ENCODE data around the gene SMPD3.

The SMPD3 gene

DNA sequence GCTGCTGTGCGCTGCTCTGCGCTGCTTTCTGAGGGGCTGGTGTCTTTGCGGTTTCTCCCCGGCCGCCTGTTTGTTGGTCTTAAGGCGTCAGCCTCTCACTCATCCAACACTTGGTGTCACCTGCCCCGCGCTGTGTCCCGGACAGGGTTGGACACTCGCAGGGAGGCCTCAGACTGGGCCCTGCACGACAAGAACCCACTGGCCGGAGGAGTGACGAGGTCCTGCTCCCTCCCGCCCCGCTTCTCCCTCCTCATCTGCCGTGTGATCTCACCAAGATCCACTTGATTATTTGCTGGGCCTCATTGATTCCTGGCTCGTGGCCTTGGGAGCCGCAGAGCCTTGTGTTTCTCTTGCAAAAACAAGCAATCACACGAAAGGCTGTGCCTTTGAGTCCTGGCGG lies 80.9 kb downstream of the SMPD3 start:
- no peak for DNase-seq

- DNase-seq: no peak
Measured at GRCh38 chr16:68367030-68367429, 81.3 kb downstream of the SMPD3 start.

DNA sequence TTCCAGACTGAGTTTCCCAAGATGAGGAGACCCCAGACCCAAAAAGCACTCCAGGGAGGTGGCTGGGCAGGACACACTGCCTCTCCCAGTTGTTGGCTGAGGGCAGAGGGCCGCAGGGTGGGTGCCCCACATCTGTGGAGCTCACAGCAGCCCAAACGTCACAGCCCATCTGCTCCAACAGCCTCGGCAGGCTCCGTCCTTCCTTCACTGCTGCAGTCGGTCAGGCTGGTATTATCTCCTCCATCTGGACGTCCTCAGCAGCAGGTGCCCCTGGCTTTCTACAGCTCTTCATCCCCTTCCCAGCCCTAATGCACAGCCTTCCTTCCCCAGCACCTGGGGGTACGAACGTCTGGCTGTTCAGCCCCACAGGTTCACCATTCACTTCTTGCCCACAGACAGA lies 82.2 kb downstream of the SMPD3 start:
- no peak for DNase-seq

DNA sequence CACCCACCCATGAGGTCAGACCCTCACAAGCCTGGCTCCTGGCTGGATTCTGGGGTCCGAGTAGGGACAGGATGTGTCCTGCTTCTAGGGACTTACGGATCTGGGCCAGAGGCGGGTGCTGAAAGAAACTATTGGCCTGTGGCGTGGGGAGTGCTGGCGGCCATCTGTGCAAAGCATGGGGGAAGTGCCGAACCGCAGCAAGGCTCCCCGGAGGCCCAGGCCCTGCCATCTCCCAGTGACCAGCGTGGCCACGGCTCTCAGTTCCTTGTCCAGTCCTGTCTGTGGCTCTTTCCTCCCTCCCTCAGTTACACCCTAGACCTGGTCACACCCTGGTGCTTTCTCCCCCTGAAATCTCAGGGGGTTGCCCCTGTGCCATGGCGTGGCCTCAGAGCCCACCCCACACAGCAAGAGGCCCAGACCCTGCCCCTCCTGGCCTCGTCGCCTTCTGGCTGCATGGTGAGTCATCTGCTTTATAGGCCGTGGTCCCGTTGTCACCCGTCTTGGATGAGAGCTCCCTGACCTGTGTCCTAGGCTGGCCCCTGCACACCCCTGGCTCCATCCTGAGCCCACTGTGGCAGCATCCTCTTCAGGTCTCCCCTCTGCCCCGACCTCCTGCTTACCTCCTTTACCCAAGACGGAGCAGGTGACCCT lies 83.0 kb downstream of the SMPD3 start:
- DNase-seq: no peak

GRCh38 chr16:68364561-68364998 lies 83.7 kb downstream of the SMPD3 start:
- DNase-seq: no peak

DNA sequence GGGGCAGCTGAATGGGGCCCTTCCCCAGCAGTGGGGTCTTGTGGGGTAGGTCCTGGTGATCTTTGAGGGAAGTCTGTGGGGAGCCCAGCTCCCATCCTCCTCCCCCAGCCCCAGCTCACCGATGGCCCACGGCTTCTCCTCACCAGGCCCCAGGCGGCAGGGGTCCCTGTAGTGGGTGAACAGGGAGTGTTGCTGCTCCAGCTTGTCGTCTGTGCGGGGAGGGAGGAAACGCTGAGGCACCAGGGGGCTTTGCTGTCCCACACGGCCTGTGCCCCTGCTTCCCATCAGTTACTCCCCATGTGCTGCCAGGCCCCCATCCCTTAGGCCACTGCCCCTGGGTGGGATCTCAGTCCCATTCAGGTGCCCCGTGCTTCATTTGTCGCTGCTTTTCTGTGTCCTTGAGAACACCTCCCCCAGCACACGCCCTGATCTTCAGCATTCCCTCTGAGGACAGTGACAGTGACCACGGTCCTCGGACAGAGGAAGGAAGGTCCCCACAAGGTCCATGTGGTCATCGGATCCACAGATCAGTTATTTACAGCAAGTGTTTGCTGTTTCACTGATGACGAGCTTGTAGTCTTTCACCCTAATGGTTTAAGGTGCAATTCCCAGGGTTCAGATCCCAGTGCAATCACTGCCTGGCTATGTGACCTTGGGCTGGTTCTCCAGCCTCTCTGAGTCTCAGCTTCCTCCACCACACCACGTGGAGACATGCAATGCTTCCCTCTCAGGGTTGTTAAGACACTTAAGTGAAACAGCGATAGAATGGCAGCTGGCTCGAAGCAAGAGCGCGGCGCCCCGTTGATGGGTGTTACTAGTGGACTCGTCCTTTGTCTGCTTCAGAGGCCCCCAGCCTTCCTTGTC lies 84.4 kb downstream of the SMPD3 start:
- no peak for DNase-seq

DNA sequence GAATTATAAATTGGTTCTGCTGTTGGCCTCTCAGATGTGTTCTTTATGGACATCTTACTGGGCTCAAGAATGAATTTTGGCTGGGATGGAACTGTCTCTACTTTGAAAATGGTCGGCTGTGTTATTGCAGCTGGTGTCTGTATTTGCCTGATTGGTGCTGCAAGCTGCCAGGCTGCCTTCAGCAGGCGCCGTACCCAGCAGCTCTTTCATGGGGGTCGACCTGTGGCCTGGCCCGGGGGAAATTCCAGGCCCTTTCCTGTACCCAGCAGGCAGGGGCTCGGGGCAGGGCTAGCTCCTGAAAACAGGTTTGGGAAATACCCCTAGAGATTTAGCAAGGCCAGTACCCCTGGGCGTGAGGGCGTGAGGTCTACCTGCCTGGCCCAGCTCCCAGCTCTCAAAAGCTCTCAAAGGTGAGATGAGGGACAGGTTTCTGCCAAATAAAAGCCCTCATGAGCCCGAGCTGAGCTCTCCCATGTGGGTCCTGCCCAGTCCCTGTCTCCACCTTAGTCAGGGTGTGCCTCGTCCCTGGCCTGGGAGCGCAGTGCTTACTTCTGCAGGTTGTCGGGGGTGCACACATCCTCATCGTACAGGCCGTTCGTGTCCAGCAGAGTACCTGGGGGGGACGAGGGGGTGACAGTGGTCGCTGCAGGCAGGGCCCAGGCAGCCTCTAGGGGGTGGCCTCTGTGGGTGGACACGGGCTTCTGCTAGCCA lies 85.2 kb downstream of the SMPD3 start:
- no peak for DNase-seq

DNA sequence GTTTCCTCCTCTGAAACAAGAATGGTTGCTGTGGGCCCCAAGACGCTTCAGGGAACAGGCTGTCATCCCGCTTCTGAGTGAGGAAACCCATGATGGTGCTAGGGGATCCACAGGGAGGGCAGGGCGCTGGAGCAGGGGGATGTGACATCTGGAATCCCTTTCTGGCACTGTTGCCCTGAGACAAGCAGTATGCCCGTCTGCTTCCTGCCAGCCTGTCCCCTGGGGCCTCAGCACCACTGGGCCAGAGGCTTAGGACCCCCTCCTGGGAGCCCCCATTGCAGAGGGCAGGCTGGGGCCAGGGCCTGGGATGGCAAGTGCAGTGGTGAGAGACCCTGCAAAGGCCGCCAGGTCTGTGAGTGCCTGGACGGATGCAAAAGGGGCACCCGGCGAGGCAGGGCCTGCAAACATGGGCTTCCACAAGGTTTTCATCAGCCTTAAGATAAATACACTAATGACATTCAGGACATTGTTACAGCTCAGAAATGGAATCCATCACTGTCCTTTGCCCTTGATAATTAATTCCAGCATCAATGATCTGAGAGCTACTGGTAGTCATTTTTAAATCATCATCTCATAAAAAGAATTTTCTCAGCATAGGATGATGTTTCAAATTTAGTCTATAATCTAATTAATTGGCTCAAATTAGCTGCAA lies 85.9 kb downstream of the SMPD3 start:
- no peak for DNase-seq

GRCh38 chr16:68361485-68361884 lies 86.8 kb downstream of the SMPD3 start:
- no peak for DNase-seq

GRCh38 chr16:68360956-68361355 lies 87.4 kb downstream of the SMPD3 start:
- DNase-seq: no peak

DNA sequence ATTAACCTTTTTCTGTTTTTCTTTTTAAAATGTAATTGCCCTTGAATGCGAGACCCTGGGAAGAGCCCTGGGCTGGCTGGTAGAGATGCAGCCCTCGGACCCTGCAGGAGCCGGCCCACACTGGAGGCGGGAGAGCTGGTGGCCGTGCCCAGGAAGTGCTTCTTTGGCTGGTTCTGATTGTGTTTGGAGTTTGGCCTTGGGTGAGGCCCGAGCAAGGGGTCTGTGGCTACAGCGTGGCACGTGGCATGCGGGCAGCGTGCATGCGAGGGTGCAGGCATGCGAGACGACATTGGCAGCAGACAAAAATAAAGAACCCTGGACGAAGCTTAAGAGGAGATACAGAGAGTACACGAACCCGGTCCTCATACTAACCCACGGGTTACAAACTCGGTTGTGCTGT lies 87.8 kb downstream of the SMPD3 start:
- DNase-seq: no peak

DNA sequence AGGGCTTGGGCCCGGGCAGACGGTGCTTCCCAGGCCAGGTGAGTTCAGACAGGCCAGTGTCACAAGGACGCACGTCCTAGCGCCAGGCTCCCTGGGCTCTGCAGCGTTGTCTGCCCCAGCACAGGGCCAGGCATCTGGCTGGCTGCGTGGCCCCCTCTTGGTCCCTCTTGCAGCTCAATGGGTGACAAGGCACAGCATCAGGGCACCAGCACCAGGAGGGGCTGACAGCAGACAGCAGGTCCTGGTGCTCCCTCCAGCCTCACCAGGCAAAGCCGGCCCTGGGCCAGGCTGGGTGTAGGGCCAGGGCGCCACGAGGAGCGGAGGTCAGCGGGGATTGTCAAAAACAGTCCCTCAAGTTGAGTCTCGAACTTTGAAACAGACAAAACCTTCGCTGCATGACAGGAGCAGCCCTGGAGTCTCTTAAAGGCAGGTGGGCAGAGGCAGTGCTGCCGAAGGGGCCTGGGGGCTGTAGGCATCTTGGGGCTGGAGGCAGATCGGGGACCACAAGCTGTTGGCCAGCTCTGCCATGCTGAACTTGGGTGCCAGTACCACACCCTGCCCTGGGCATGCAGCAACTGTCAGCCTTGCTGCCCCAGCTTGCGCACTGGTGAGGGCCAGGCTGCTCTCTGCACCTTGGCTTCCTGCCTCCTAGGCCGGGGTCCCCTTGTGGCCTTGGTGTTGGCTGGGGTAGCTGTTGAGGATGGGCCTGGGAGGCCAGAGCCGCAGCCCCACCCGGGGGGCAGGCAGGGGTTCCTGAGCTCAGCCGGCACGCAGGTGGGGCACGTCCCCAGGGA lies 88.7 kb downstream of the SMPD3 start:
- no peak for DNase-seq

GRCh38 chr16:68358951-68359350 lies 89.4 kb downstream of the SMPD3 start:
- no peak for DNase-seq

DNA sequence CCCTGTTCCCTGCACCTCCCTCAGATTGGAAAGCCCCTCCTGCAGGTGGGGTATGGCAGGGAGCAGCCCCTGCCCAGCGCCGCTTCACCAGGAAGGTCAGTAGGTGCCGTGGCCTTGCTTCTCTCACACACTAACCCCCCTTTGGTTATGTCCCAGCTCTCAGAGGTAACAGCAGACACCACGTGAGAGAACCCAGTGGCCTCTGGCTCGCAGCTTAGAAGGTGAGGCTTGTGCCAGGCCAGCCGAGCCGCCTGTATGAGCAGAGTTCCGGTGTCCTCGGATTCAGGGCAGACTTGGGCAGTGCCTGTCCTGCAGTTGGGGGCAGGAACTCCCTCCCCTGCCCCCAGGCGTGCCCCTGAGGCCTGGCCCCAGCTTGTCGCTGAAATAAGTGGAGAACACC lies 90.4 kb downstream of the SMPD3 start:
- DNase-seq: no peak

DNA sequence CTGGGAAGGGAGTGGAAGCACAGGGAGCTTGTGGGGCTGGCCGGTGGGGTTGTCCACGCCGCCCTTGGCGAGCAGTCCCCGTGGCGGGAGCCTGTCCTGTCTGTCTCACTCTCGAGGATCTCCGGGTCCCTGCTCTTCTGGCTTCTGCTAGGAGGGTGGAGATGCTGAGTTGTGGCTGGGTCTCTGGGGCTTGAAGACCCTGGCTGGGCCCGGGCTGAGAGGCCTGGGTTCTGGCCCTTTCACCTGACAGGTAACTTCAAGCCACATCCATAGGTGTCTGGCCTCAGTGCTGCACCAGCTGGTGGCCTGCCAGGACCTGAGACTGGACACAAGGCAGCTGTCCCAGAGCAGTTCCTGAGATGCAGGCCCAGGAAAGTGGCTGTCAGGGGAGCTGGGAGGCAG lies 90.8 kb downstream of the SMPD3 start:
- no peak for DNase-seq

DNA sequence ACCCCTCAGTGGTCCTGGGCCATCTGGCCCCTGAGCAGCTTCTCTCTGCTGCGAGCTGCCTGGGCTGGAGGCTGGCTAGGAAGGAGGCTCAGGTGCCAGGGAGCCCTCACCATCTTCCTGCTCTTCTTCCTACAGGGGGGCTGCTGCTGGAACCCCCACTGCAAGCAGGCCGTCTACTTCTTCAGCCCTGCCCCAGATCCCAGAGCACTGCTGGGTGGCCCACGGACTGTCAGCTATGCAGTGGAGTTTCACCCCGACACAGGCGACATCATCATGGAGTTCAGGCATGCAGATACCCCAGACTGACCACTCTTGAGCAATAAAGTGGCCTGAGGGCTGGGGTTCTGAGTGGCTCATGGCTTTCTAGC lies 91.4 kb downstream of the SMPD3 start:
- no peak for DNase-seq

GRCh38 chr16:68356249-68356918 lies 91.9 kb downstream of the SMPD3 start:
- no peak for DNase-seq

DNA sequence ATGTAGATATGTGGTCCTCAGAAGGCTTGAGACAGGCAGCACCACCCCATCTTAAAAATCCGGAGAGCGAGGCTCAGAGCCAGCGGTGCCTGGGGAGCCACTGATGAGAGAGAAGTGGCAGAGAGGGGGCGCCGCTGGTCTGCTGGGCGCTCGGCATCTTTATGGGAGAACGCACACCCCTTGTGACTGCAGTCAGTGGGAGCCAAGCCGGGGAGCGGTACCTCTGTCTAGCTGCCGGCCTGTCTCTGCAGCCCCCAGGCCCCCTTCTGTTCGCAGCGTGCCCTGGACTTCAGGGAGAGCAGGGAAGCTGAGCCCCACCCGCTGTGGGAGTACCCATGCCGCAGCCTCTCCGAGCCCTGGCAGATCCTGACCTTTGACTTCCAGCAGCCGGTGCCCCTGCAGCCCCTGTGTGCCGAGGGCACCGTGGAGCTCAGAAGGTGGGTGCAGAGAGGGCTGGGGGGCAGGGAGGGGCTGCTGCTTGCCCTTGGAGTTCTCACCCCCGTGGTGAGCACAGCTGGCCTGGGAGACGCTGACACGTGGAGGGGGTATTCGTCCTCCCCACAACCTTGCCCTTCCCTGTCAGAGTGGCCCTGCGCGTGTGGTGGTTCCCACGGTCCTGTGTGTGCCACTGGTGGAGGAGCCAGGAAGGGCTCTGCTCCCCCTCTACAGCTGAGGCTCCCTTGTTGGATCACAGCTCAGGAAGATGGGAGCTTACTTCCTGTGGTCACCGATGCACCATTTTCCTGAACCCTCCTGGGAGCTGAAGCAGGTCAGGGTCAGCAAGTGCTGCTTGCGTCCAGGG lies 92.7 kb downstream of the SMPD3 start:
- no peak for DNase-seq

DNA sequence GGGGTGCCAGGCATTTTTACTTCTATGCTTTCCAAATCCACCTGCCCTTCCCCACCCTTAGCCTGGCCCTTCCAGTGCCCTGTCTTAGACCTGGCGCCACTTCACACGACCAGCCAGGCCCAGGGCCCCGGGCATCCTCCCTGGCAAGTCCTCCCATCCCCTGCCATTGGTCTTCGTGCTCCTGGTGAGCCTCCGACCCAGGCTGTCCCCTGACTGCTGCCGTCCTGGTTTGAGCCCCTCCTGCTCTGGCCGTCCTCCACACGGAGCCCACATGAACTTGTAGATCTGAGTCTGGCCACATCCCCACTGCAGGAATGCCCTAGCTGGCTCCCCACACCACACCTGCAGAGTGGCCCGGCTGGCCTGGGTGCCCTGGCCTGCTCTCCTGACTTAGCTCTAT lies 93.5 kb downstream of the SMPD3 start:
- no peak for DNase-seq

- no peak for DNase-seq
Measured at GRCh38 chr16:68353366-68353765, 94.9 kb downstream of the SMPD3 start.

DNA sequence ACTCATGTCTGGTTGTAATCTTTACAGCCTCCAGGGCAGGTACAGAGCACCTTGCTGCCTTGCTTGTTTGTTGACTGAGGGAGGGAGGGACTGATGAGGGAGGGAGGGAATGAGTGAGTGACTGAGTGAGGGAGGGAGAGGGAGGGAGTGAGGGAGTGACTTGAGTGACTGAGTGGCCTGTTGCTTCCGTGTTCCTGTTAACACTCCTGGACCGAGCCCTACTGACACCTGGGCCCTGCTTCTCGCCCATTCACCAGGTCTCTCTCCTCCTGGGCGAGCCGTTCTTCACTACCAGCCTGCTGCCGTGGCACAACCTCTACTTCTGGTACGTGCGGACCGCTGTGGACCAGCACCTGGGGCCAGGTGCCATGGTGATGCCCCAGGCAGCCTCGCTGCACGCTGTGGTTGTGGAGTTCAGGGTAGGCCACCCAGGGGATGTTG lies 96.3 kb downstream of the SMPD3 start:
- no peak for DNase-seq
